Activated T-cell treated with anti-CD3 and anti-CD28 coated beads, Interleukin-2, amount 50 U/mL, for 72 hours (primary cell): ENCODE data around the gene SELENOV. TPM values are rescaled to one million over a fixed set of nuclear protein-coding genes. Genes with fewer than 3 reads are reported as not detected.

Experiments used
- ATAC-seq, 2 donors: fragments of 150-1000 bp; cut with Tn5 transposase; replicated peaks in 1 of 2; 2 replicates each; pipeline ENCODE4 v1.10.0; 2021; ENCODE audit warnings: moderate library complexity in 2 of 2, mild to moderate bottlenecking in 1 of 2
- DNase-seq, 2 donors: peaks; one replicate each; pipeline ENCODE4 v3.0.0; 2021 to 2022; ENCODE audit warnings: mixed read lengths in 1 of 2
- H3K27ac Mint-ChIP-seq: one replicate; pipeline ENCODE4 v1.8.0; 2022; ENCODE audit warnings: mild to moderate bottlenecking, moderate library complexity, mixed read lengths
- H3K27me3 Mint-ChIP-seq: one replicate; pipeline ENCODE4 v1.8.0; 2022; ENCODE audit warnings: low read depth, mixed read lengths
- H3K36me3 Mint-ChIP-seq, 2 donors: one replicate each; pipeline ENCODE4 v1.8.0; 2022; ENCODE audit warnings: mixed read lengths in 2 of 2, mild to moderate bottlenecking in 1 of 2; ENCODE audit not compliant: insufficient read depth in 2 of 2
- H3K4me1 Mint-ChIP-seq: one replicate; pipeline ENCODE4 v1.8.0; 2022; ENCODE audit warnings: low read depth, mixed read lengths
- H3K4me3 Mint-ChIP-seq, 2 donors: one replicate each; pipeline ENCODE4 v1.8.0; 2022; ENCODE audit warnings: mild to moderate bottlenecking in 2 of 2, mixed read lengths in 2 of 2, moderate library complexity in 2 of 2
- H3K9me3 Mint-ChIP-seq, 2 donors: one replicate each; pipeline ENCODE4 v1.8.0; 2022; ENCODE audit warnings: mixed read lengths in 2 of 2
- total RNA-seq, 2 donors: library from RNA; stranded (reverse); gene quantifications; one replicate each; pipeline ENCODE4 v1.2.3, GENCODE V29; 2022

Gene SELENOV
- total RNA-seq, 2 donors from 2014 or later: not detected

- H3K9me3 Mint-ChIP-seq: no peaks in the 10 kb centered on the region
- no peaks in the 10 kb centered on the region for H3K36me3 Mint-ChIP-seq
- peaks cover 71% of the 10 kb centered on the region for H3K27me3 Mint-ChIP-seq
- no peak within 1 kb of the TSS for H3K27ac Mint-ChIP-seq
- peaks cover 30% of the 10 kb centered on the region for H3K4me1 Mint-ChIP-seq
- peak within 1 kb of the TSS; percentile 77 to 83 for H3K4me3 Mint-ChIP-seq
- ATAC-seq (peak; percentile 29 to 34), DNase-seq (peak; percentile 30 to 35)
These were observed 15.9 kb upstream of the SELENOV start, which contains the start of gene DLL3 for GRCh38 chr19:39498798-39499642. DLL3 (plus strand) TSS chr19:39498947; CDS start chr19:39498975, 28 bp downstream.

GRCh38 chr19:39499932-39500331 is 15.0 kb upstream of the SELENOV start:
- no peak overlapping the region for H3K27ac Mint-ChIP-seq
- H3K4me3 Mint-ChIP-seq: peak overlapping the region; percentile 77 to 83
- no peaks in the 10 kb centered on the region for H3K9me3 Mint-ChIP-seq
- peaks cover 30% of the 10 kb centered on the region for H3K4me1 Mint-ChIP-seq
- peaks cover 80% of the 10 kb centered on the region for H3K27me3 Mint-ChIP-seq
- no peak for DNase-seq
- H3K36me3 Mint-ChIP-seq: no peaks in the 10 kb centered on the region
- no peak for ATAC-seq

- Mint-ChIP-seq H3K4me3 (no peak overlapping the region), H3K4me1 (peaks cover 30% of the 10 kb centered on the region), H3K27me3 (peaks cover 83% of the 10 kb centered on the region), H3K36me3 (peaks cover 0 to under 1% of the 10 kb centered on the region in 2 donors), H3K9me3 (no peaks in the 10 kb centered on the region), H3K27ac (no peak overlapping the region)
- DNase-seq (no peak), ATAC-seq (no peak)
These were observed 14.4 kb upstream of the SELENOV start for GRCh38 chr19:39500543-39500942.

- Mint-ChIP-seq H3K4me1 (peaks cover 32% of the 10 kb centered on the region), H3K9me3 (no peaks in the 10 kb centered on the region), H3K4me3 (no peak overlapping the region), H3K27ac (no peak overlapping the region), H3K36me3 (peaks cover 0 to 5% of the 10 kb centered on the region in 2 donors), H3K27me3 (peaks cover 83% of the 10 kb centered on the region)
- ATAC-seq (no peak), DNase-seq (no peak)
These were observed 13.6 kb upstream of the SELENOV start for GRCh38 chr19:39501340-39501739.

- Mint-ChIP-seq H3K36me3 (peaks cover 0 to 6% of the 10 kb centered on the region in 2 donors), H3K4me3 (peak overlapping the region in 1 of 2 donors; percentile 27), H3K27me3 (peaks cover 81% of the 10 kb centered on the region), H3K9me3 (no peaks in the 10 kb centered on the region), H3K27ac (no peak overlapping the region), H3K4me1 (peaks cover 38% of the 10 kb centered on the region)
- DNase-seq (peak; percentile 82 to 90), ATAC-seq (peak; percentile 56 to 61)
These were observed 12.1 kb upstream of the SELENOV start for GRCh38 chr19:39502640-39503417.

GRCh38 chr19:39506598-39506943 is 8.4 kb upstream of the SELENOV start:
- H3K9me3 Mint-ChIP-seq: no peaks in the 10 kb centered on the region
- peaks cover 25% of the 10 kb centered on the region for H3K4me1 Mint-ChIP-seq
- no peak overlapping the region for H3K27ac Mint-ChIP-seq
- peaks cover 62% of the 10 kb centered on the region for H3K27me3 Mint-ChIP-seq
- no peak for ATAC-seq
- peaks cover 0 to 8% of the 10 kb centered on the region in 2 donors for H3K36me3 Mint-ChIP-seq
- H3K4me3 Mint-ChIP-seq: peak overlapping the region; percentile 57 to 70
- DNase-seq: no peak

- ATAC-seq (peak; percentile 80 to 81), DNase-seq (peak; percentile 70 to 71)
- peaks cover 59% of the 10 kb centered on the region for H3K27me3 Mint-ChIP-seq
- peaks cover 25% of the 10 kb centered on the region for H3K4me1 Mint-ChIP-seq
- H3K27ac Mint-ChIP-seq: no peak overlapping the region
- peak overlapping the region; percentile 86 to 94 for H3K4me3 Mint-ChIP-seq
- no peaks in the 10 kb centered on the region for H3K9me3 Mint-ChIP-seq
- peaks cover 0 to 8% of the 10 kb centered on the region in 2 donors for H3K36me3 Mint-ChIP-seq
These were observed 7.8 kb upstream of the SELENOV start for GRCh38 chr19:39506944-39507714.

- DNase-seq: no peak
- H3K9me3 Mint-ChIP-seq: no peaks in the 10 kb centered on the region
- no peak overlapping the region for H3K27ac Mint-ChIP-seq
- peaks cover 59% of the 10 kb centered on the region for H3K27me3 Mint-ChIP-seq
- no peak for ATAC-seq
- peak overlapping the region; percentile 86 to 94 for H3K4me3 Mint-ChIP-seq
- H3K4me1 Mint-ChIP-seq: peaks cover 25% of the 10 kb centered on the region
- peaks cover 0 to 8% of the 10 kb centered on the region in 2 donors for H3K36me3 Mint-ChIP-seq
These were observed 7.1 kb upstream of the SELENOV start for GRCh38 chr19:39507715-39508364.

- Mint-ChIP-seq H3K27me3 (peaks cover 53% of the 10 kb centered on the region), H3K4me1 (peaks cover 17% of the 10 kb centered on the region), H3K4me3 (peak overlapping the region in 1 of 2 donors; percentile 94), H3K36me3 (peaks cover 0 to 8% of the 10 kb centered on the region in 2 donors), H3K9me3 (no peaks in the 10 kb centered on the region), H3K27ac (no peak overlapping the region)
- no peak for ATAC-seq
- DNase-seq: no peak
These were observed 6.3 kb upstream of the SELENOV start for GRCh38 chr19:39508629-39509028.

GRCh38 chr19:39509233-39509632 is 5.7 kb upstream of the SELENOV start:
- Mint-ChIP-seq H3K4me3 (no peak overlapping the region), H3K27ac (no peak overlapping the region), H3K27me3 (peaks cover 53% of the 10 kb centered on the region), H3K36me3 (peaks cover 0 to 8% of the 10 kb centered on the region in 2 donors), H3K4me1 (peaks cover 17% of the 10 kb centered on the region), H3K9me3 (no peaks in the 10 kb centered on the region)
- no peak for DNase-seq
- no peak for ATAC-seq

GRCh38 chr19:39512988-39513387 is 2.0 kb upstream of the SELENOV start:
- H3K4me1 Mint-ChIP-seq: peaks cover 18% of the 10 kb centered on the region
- H3K4me3 Mint-ChIP-seq: no peak overlapping the region
- peaks cover 2 to 3% of the 10 kb centered on the region in 2 donors for H3K36me3 Mint-ChIP-seq
- H3K9me3 Mint-ChIP-seq: no peaks in the 10 kb centered on the region
- no peak for ATAC-seq
- H3K27me3 Mint-ChIP-seq: peaks cover 55% of the 10 kb centered on the region
- no peak for DNase-seq
- peak overlapping the region; percentile 55 for H3K27ac Mint-ChIP-seq

GRCh38 chr19:39515551-39516191 is 732 bp downstream of the SELENOV start:
- H3K4me1 Mint-ChIP-seq: peaks cover 14% of the 10 kb centered on the region
- H3K36me3 Mint-ChIP-seq: peaks cover 0 to 3% of the 10 kb centered on the region in 2 donors
- peak in 1 of 2 donors; percentile 43 for ATAC-seq
- peak in 1 of 2 donors; percentile 29 for DNase-seq
- no peaks in the 10 kb centered on the region for H3K9me3 Mint-ChIP-seq
- H3K27ac Mint-ChIP-seq: no peak overlapping the region
- H3K27me3 Mint-ChIP-seq: peaks cover 46% of the 10 kb centered on the region
- H3K4me3 Mint-ChIP-seq: peak overlapping the region; percentile 66 to 82
